Astrocyte (in vitro differentiated cells and primary cell): ENCODE measurements around the gene KMT2C. TPM values are rescaled to one million over a fixed set of nuclear protein-coding genes. Genes with fewer than 3 reads are reported as not detected.
A peak's percentile ranks its signal among the peaks of the same experiment; 100 is the strongest.
"Not testable (repeated sequence)": the region's sequence is repeated elsewhere in the genome, so short reads cannot be mapped to it uniquely, and the experiment has no call there.

ENCODE experiments used
- DNase-seq: peaks from one replicate; pipeline ENCODE4 v3.0.0-alpha.2; 2010; ENCODE audit warnings: low read depth
- FAIRE-seq: peaks from 2 replicates; lab custom pipeline; 2011; peaks lifted over from hg19 to GRCh38; lab: Jason Lieb, UNC
- H2AFZ ChIP-seq: 2 replicates; pipeline ENCODE4 v1.6.0; 2012; ENCODE audit warnings: low read depth, low read length, inconsistent platforms
- H3K27ac ChIP-seq: 2 replicates; pipeline ENCODE4 v1.5.1; 2011; ENCODE audit warnings: low read depth, low read length, inconsistent platforms
- H3K27me3 ChIP-seq: 2 replicates; pipeline ENCODE4 v1.6.0; 2011; ENCODE audit warnings: low read length, inconsistent platforms; ENCODE audit not compliant: insufficient read depth
- H3K36me3 ChIP-seq: 2 replicates; pipeline ENCODE4 v1.5.1; 2011; ENCODE audit warnings: low read length, inconsistent platforms; ENCODE audit not compliant: insufficient read depth
- H3K4me1 ChIP-seq: 2 replicates; pipeline ENCODE4 v1.5.1; 2011; ENCODE audit warnings: low read length, inconsistent platforms; ENCODE audit not compliant: insufficient read depth
- H3K4me2 ChIP-seq: 2 replicates; pipeline ENCODE4 v1.6.0; 2012; ENCODE audit warnings: low read length, inconsistent platforms
- H3K4me3 ChIP-seq: 2 replicates; pipeline ENCODE4 v1.5.1; 2011; ENCODE audit warnings: low read depth, mild to moderate bottlenecking, low read length, inconsistent platforms; ENCODE audit not compliant: insufficient read depth
- H3K79me2 ChIP-seq: 2 replicates; pipeline ENCODE4 v1.6.0; 2012; ENCODE audit warnings: mild to moderate bottlenecking, low read length, inconsistent platforms; ENCODE audit not compliant: insufficient read depth
- H3K9ac ChIP-seq: 2 replicates; pipeline ENCODE4 v1.6.0; 2012; ENCODE audit warnings: mild to moderate bottlenecking, low read length, inconsistent platforms
- H3K9me3 ChIP-seq: 2 replicates; pipeline ENCODE4 v1.5.1; 2012; ENCODE audit warnings: low read depth, mild to moderate bottlenecking, low read length, inconsistent platforms; ENCODE audit not compliant: insufficient read depth
- H4K20me1 ChIP-seq: 2 replicates; pipeline ENCODE4 v1.6.0; 2012; ENCODE audit warnings: low read length, inconsistent platforms; ENCODE audit not compliant: insufficient read depth
- H3K27ac Mint-ChIP-seq: one replicate; pipeline ENCODE4 v1.8.0; 2021; ENCODE audit warnings: mild to moderate bottlenecking, mixed read lengths; ENCODE audit not compliant: unreplicated experiment
- H3K27me3 Mint-ChIP-seq: one replicate; pipeline ENCODE4 v1.8.0; 2021; ENCODE audit warnings: low read depth, mixed read lengths; ENCODE audit not compliant: unreplicated experiment
- H3K36me3 Mint-ChIP-seq: one replicate; pipeline ENCODE4 v1.8.0; 2021; ENCODE audit warnings: low read depth, mixed read lengths; ENCODE audit not compliant: unreplicated experiment
- H3K4me1 Mint-ChIP-seq: one replicate; pipeline ENCODE4 v1.8.0; 2021; ENCODE audit warnings: low read depth, mixed read lengths; ENCODE audit not compliant: unreplicated experiment
- H3K4me3 Mint-ChIP-seq: one replicate; pipeline ENCODE4 v1.8.0; 2021; ENCODE audit warnings: mild to moderate bottlenecking, moderate library complexity, mixed read lengths; ENCODE audit not compliant: unreplicated experiment
- H3K9me3 Mint-ChIP-seq: one replicate; pipeline ENCODE4 v1.8.0; 2021; ENCODE audit warnings: mild to moderate bottlenecking, mixed read lengths; ENCODE audit not compliant: unreplicated experiment
- EZH2 ChIP-seq: IDR thresholded peaks from 2 replicates; pipeline ENCODE4 v1.6.1; 2012; ENCODE audit warnings: mild to moderate bottlenecking, low read length, inconsistent platforms; ENCODE audit not compliant: insufficient read depth
- total RNA-seq: library from RNA; stranded (reverse); gene quantifications from 2 replicates; pipeline ENCODE4 v1.2.1, GENCODE V29; 2021
- TF ChIP-seq, protein P1 (sequence below): IDR thresholded peaks from 2 replicates; pipeline ENCODE4 v1.5.1; 2011; ENCODE audit warnings: low read depth, mild to moderate bottlenecking, inconsistent platforms, low read length, moderate library complexity; ENCODE audit not compliant: insufficient read depth

The KMT2C gene
- total RNA-seq, 1 donor from 2014 or later: 59.0 TPM

DNA sequence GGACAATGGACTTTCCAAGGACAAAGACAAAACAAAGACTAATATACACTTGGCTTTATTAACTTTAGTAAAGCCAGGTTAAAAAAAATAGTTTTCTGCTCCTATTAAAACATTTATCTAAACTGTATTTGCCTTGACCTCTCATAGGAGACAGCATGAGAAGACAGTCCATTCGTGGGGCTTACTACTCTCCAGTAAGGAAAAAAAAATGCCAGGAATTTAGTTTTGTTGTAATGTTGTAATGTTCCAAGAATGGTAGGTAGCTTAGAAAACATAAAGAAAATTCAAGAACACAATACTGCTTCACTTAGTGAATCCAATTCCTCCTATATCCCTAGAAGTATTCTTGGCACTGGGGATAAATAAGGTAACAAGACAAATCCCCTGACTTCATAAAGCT, 81.7 kb downstream of the KMT2C start:
- H3K4me1 Mint-ChIP-seq: peaks cover 17% of the 10 kb centered on the region
- Histone ChIP-seq H3K4me1 (peaks cover 10% of the 10 kb centered on the region), H2AFZ (no peak overlapping the region), H3K36me3 (peaks cover 3% of the 10 kb centered on the region), H3K4me2 (peak overlapping the region; percentile 26), H3K9ac (no peak overlapping the region), H3K27me3 (no peaks in the 10 kb centered on the region), H4K20me1 (peaks cover 49% of the 10 kb centered on the region), H3K4me3 (no peak overlapping the region), H3K9me3 (no peaks in the 10 kb centered on the region), H3K27ac (peak overlapping the region; percentile 23), H3K79me2 (peaks cover 69% of the 10 kb centered on the region)
- DNase-seq: peak; percentile 72
- no peak overlapping the region for H3K4me3 Mint-ChIP-seq
- TF ChIP-seq, protein P1, sequence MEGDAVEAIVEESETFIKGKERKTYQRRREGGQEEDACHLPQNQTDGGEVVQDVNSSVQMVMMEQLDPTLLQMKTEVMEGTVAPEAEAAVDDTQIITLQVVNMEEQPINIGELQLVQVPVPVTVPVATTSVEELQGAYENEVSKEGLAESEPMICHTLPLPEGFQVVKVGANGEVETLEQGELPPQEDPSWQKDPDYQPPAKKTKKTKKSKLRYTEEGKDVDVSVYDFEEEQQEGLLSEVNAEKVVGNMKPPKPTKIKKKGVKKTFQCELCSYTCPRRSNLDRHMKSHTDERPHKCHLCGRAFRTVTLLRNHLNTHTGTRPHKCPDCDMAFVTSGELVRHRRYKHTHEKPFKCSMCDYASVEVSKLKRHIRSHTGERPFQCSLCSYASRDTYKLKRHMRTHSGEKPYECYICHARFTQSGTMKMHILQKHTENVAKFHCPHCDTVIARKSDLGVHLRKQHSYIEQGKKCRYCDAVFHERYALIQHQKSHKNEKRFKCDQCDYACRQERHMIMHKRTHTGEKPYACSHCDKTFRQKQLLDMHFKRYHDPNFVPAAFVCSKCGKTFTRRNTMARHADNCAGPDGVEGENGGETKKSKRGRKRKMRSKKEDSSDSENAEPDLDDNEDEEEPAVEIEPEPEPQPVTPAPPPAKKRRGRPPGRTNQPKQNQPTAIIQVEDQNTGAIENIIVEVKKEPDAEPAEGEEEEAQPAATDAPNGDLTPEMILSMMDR: no peak
- TF ChIP-seq EZH2: no peak
- no peaks in the 10 kb centered on the region for H3K27me3 Mint-ChIP-seq
- FAIRE-seq: no peak
- H3K9me3 Mint-ChIP-seq: no peaks in the 10 kb centered on the region
- peak overlapping the region; percentile 85 for H3K27ac Mint-ChIP-seq
- H3K36me3 Mint-ChIP-seq: peaks cover 8% of the 10 kb centered on the region

- H3K27ac Mint-ChIP-seq, H3K27ac ChIP-seq, H3K27me3 ChIP-seq, H2AFZ ChIP-seq, H3K9me3 Mint-ChIP-seq, FAIRE-seq, H3K4me3 ChIP-seq, H3K27me3 Mint-ChIP-seq, H3K36me3 ChIP-seq, H3K4me1 ChIP-seq, H3K9ac ChIP-seq, H3K9me3 ChIP-seq: not testable (repeated sequence)
- peak; percentile 28 for DNase-seq
- H3K79me2 ChIP-seq: peaks cover 68% of the 10 kb centered on the region
- H4K20me1 ChIP-seq: peaks cover 43% of the 10 kb centered on the region
- H3K4me3 Mint-ChIP-seq: peak overlapping the region; percentile 8
- peaks cover 17% of the 10 kb centered on the region for H3K4me1 Mint-ChIP-seq
- peaks cover 13% of the 10 kb centered on the region for H3K36me3 Mint-ChIP-seq
- peak overlapping the region; percentile 26 for H3K4me2 ChIP-seq
These were observed 82.5 kb downstream of the KMT2C start for GRCh38 chr7:152353281-152353680.

GRCh38 chr7:152351747-152352146, 84.1 kb downstream of the KMT2C start:
- not testable (repeated sequence) for H3K9me3 Mint-ChIP-seq
- peaks cover 73% of the 10 kb centered on the region for H3K79me2 ChIP-seq

GRCh38 chr7:152351168-152351567, 84.6 kb downstream of the KMT2C start:
- Histone ChIP-seq H3K9me3 (no peaks in the 10 kb centered on the region), H3K4me1 (peaks cover 10% of the 10 kb centered on the region), H3K9ac (no peak overlapping the region), H3K4me3 (no peak overlapping the region), H3K79me2 (peaks cover 78% of the 10 kb centered on the region), H3K36me3 (peaks cover 3% of the 10 kb centered on the region), H2AFZ (no peak overlapping the region), H3K4me2 (no peak overlapping the region), H4K20me1 (peaks cover 46% of the 10 kb centered on the region), H3K27me3 (no peaks in the 10 kb centered on the region), H3K27ac (no peak overlapping the region)
- H3K27ac Mint-ChIP-seq: no peak overlapping the region
- H3K36me3 Mint-ChIP-seq: peaks cover 20% of the 10 kb centered on the region
- FAIRE-seq (no peak), DNase-seq (no peak)
- H3K4me1 Mint-ChIP-seq: peaks cover 17% of the 10 kb centered on the region
- H3K4me3 Mint-ChIP-seq: no peak overlapping the region
- H3K9me3 Mint-ChIP-seq: peaks cover 2% of the 10 kb centered on the region
- TF ChIP-seq, protein P1: no peak
- no peak for TF ChIP-seq EZH2
- H3K27me3 Mint-ChIP-seq: no peaks in the 10 kb centered on the region

More at GRCh38 chr7:152351747-152352146, 84.1 kb downstream of the KMT2C start:
- not testable (repeated sequence) for H3K4me1 ChIP-seq, H3K27ac Mint-ChIP-seq, H3K9ac ChIP-seq, FAIRE-seq, H3K4me3 Mint-ChIP-seq, H3K4me3 ChIP-seq, H3K27me3 ChIP-seq, H3K27me3 Mint-ChIP-seq, H3K36me3 ChIP-seq, DNase-seq, H3K9me3 ChIP-seq, H3K4me2 ChIP-seq, H3K27ac ChIP-seq, H2AFZ ChIP-seq
- Mint-ChIP-seq H3K36me3 (peaks cover 20% of the 10 kb centered on the region), H3K4me1 (peaks cover 17% of the 10 kb centered on the region)
- peaks cover 43% of the 10 kb centered on the region for H4K20me1 ChIP-seq
